Suprapubic skin (tissue), 4 donors: ENCODE data around the gene CDK5R1.

ENCODE experiments used
- CTCF ChIP-seq, 2 donors: fragments of 200-600 bp in 1 of 2; fragments of 450-650 bp in 1 of 2; sonication (generic) in 1 of 2; IDR thresholded peaks; one replicate each; pipeline ENCODE4 v1.5.1; 2016 to 2019; ENCODE audit warnings: antibody characterized with exemption in 2 of 2, mild to moderate bottlenecking in 1 of 2, moderate library complexity in 1 of 2
- EP300 ChIP-seq: sonication (generic); formaldehyde crosslinking; IDR thresholded peaks from one replicate; pipeline ENCODE4 v1.6.1; 2017; ENCODE audit warnings: antibody characterized with exemption
- POLR2A ChIP-seq, 2 donors: fragments of 450-650 bp; IDR thresholded peaks; one replicate each; pipeline ENCODE4 v1.6.1; 2017; ENCODE audit warnings: antibody characterized with exemption in 2 of 2, mild to moderate bottlenecking in 2 of 2, moderate library complexity in 2 of 2
- POLR2AphosphoS5 ChIP-seq, 3 donors: sonication (generic); formaldehyde crosslinking; IDR thresholded peaks; one replicate each; pipeline ENCODE4 v1.6.1; 2017; ENCODE audit warnings: antibody characterized with exemption in 3 of 3

GRCh38 chr17:32495359-32496231 is 8.8 kb downstream of the CDK5R1 start:
- TF ChIP-seq CTCF (IDR thresholded peaks at IDR 0.05) (no peak), POLR2A (IDR thresholded peaks at IDR 0.05) (no peak), POLR2AphosphoS5 (IDR thresholded peaks at IDR 0.05) (no peak), EP300 (no peak)
